ENCODE measurements around the gene MLLT1. TPM values are rescaled to one million over a fixed set of nuclear protein-coding genes. Genes with fewer than 3 reads are reported as not detected.

MLLT1 gene
- total RNA-seq, 4 donors from 2014 or later: 16.9 to 25.8 (median 24.3) TPM

DNA sequence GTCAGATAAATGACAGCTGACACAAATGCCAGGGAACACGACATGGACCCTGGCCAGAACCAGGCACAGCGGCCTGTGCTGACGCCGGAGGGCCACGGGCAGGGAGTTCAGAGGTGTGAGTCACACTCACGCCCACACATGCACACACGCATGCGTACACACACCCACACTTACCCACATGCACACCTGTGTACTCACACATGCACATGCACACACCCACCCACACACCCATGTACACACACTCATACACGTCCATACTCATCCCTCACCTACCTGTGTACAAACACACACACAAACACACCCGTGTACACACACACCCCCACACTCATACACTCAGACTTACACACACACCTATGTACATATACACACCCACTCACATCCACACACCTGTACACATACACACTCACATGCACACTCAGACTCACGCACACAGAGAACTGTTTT is 40.4 kb downstream of the MLLT1 start:
- H3K4me3 ChIP-seq (ENCODE audit: low read depth, poor library complexity, severe bottlenecking): no peak overlapping the region
- intact Hi-C loops (cut with DNase I; ENCODE audit: low total_unique reads): no loop called here
- TF ChIP-seq POLR2A (IDR thresholded peaks at IDR 0.05): no peak
- TF ChIP-seq, protein P1, sequence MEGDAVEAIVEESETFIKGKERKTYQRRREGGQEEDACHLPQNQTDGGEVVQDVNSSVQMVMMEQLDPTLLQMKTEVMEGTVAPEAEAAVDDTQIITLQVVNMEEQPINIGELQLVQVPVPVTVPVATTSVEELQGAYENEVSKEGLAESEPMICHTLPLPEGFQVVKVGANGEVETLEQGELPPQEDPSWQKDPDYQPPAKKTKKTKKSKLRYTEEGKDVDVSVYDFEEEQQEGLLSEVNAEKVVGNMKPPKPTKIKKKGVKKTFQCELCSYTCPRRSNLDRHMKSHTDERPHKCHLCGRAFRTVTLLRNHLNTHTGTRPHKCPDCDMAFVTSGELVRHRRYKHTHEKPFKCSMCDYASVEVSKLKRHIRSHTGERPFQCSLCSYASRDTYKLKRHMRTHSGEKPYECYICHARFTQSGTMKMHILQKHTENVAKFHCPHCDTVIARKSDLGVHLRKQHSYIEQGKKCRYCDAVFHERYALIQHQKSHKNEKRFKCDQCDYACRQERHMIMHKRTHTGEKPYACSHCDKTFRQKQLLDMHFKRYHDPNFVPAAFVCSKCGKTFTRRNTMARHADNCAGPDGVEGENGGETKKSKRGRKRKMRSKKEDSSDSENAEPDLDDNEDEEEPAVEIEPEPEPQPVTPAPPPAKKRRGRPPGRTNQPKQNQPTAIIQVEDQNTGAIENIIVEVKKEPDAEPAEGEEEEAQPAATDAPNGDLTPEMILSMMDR (IDR thresholded peaks at IDR 0.05): no peak
- WGBS, 2 donors: 44 to 45% methylated on average over 11 of the region's 11 CpGs
- no peak for DNase-seq (ENCODE audit: low spot score in 2 of 2)

GRCh38 chr19:6238643-6239281 is 41.0 kb downstream of the MLLT1 start:
- H3K4me3 ChIP-seq (ENCODE audit: low read depth, poor library complexity, severe bottlenecking): no peak overlapping the region
- TF ChIP-seq, protein P1 (IDR thresholded peaks at IDR 0.05): no peak
- TF ChIP-seq POLR2A (IDR thresholded peaks at IDR 0.05): no peak
- no peak for DNase-seq (ENCODE audit: low spot score in 2 of 2)
- 33 to 38% methylated on average over 13 to 23 of the region's 24 CpGs for WGBS, 2 donors
- intact Hi-C loops (cut with DNase I; ENCODE audit: low total_unique reads): no loop called here

- no peak overlapping the region for H3K4me3 ChIP-seq (ENCODE audit: low read depth, poor library complexity, severe bottlenecking)
- no peak for DNase-seq (ENCODE audit: low spot score in 2 of 2)
- TF ChIP-seq POLR2A (IDR thresholded peaks at IDR 0.05): no peak
- TF ChIP-seq, protein P1 (IDR thresholded peaks at IDR 0.05): no peak
- WGBS, 2 donors: 39 to 40% methylated on average over 6 of the region's 6 CpGs
- intact Hi-C loops (cut with DNase I; ENCODE audit: low total_unique reads): no loop called here
These were observed 41.5 kb downstream of the MLLT1 start for GRCh38 chr19:6238256-6238642.

GRCh38 chr19:6236310-6237291 is 43.2 kb downstream of the MLLT1 start:
- intact Hi-C loops (cut with DNase I; ENCODE audit: low total_unique reads): no loop called here

DNA sequence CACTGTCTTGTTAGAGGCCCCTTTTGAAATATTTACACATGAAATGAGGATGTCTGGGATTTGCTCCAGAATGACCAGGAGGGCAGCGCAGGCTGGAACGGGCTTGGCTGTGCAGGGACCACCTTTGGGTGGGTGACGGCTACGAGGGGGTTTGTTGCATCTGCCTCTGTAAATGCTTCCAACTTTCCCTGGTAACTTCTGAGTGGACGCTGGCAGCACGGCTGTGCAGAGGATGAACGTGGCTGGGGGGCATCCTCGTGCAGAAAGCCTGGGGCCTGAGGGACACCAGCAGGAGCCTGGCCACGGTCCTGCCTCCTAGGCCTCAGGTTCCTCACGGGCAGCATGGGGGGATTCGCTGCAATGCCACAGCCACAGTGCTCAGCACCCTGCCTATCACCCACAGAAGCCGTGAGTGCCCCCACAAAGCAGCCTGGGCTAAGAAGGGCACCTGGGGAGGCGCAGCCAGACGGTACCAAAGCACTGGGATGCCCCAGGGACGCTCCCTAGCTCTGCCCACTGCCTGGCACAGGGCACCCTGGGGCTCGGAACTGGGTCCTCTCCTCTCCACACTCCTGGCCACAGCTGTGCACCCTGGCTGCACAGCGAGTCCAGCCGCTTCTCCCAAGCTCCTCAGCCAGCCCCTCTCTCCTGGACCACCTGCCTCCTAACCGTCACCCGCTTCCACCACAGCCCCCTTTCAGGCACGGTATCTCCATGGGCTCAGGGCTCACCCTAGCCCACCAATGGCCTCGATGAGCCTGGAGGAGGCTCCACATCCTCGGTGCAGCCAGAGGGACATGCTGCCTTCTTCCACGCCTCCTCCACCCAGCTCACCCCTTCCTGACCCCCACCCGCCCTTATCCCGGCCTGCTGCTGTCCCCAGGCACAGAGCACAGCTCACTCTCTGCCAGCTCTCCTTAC is 44.5 kb downstream of the MLLT1 start:
- no peak for TF ChIP-seq POLR2A (IDR thresholded peaks at IDR 0.05)
- TF ChIP-seq, protein P1 (IDR thresholded peaks at IDR 0.05): no peak
- no peak overlapping the region for H3K4me3 ChIP-seq (ENCODE audit: low read depth, poor library complexity, severe bottlenecking)
- DNase-seq (ENCODE audit: low spot score in 2 of 2): no peak
- intact Hi-C loops (cut with DNase I; ENCODE audit: low total_unique reads): no loop called here
- WGBS, 2 donors: 77 to 86% methylated on average over 22 to 26 of the region's 26 CpGs

More at GRCh38 chr19:6236310-6237291, 43.2 kb downstream of the MLLT1 start:
- no peak overlapping the region for H3K4me3 ChIP-seq (ENCODE audit: low read depth, poor library complexity, severe bottlenecking)
- no peak for TF ChIP-seq POLR2A (IDR thresholded peaks at IDR 0.05)
- TF ChIP-seq, protein P1 (IDR thresholded peaks at IDR 0.05): no peak
- WGBS, 2 donors: 55 to 67% methylated on average over 27 to 35 of the region's 39 CpGs
- DNase-seq (ENCODE audit: low spot score in 2 of 2): peak; percentile 63 to 92

Data from lower leg skin (tissue), 4 donors.